HG02840 (cell line): ENCODE measurements around the gene SLC35G2.
"Not testable (repeated sequence)": the region's sequence is repeated elsewhere in the genome, so short reads cannot be mapped to it uniquely, and the experiment has no call there.

Source experiments
- ATAC-seq: cut with Tn5 transposase; IDR thresholded peaks from one replicate; pipeline ENCODE4 v1.9.1; 2021; ENCODE audit warnings: mild to moderate bottlenecking, moderate library complexity, moderate number of reproducible peaks; ENCODE audit not compliant: unreplicated experiment, low FRiP score

SLC35G2 gene

DNA sequence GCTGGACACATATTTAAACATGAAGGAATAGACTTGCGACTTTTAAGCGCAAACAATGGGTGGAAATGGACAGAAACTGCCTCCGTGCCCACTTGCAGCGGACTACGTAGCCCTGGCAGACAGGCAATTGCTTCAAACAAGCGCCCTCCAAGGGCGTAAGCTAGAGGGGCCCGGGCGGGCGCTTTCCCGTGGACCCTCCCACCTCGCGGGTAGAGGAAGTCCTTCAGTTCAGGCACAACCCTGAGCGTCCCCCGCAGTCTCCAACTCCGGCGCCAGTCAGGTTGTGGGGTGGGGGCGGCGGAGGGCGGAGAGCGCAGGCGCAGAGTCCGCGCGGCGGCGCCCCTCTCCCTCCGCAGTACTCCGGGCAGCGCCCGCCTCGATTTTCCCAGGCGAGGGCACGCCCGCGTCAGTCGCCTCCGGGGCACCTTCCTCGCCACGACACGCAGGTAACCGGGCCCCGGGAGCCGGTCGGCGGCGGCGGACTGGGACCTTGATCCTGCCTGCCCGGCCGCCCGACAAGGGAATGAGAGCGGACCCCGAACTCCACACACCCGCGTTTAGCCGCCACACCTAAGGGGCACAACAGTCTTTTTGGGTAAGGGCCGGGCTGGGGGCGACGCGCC lies at the start of gene SLC35G2:
Gene SLC35G2, plus strand, starts transcription at position 358 of the 623 bp plus-strand sequence. CDS start 35,335 bp downstream, outside the sequence.
- no peak for ATAC-seq

DNA sequence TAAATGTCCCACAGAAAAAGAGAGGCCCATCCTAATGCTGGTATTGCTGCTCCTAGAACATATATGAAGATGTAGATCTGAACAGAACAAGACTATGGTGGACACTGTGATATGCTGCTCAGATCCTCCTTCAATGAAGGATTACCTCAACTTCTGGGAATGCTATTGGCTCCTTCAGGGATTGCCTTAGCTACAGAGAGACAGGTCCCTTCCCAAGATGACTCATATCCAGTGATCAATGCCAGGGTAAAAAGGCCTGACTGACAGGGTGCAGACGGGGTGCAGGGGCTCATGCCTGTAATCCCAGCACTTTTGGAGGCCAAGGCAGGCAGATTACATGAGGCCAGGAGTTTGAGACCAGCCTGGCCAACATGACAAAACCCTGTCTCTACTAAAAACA lies 46.2 kb upstream of the SLC35G2 start:
- no peak for ATAC-seq

DNA sequence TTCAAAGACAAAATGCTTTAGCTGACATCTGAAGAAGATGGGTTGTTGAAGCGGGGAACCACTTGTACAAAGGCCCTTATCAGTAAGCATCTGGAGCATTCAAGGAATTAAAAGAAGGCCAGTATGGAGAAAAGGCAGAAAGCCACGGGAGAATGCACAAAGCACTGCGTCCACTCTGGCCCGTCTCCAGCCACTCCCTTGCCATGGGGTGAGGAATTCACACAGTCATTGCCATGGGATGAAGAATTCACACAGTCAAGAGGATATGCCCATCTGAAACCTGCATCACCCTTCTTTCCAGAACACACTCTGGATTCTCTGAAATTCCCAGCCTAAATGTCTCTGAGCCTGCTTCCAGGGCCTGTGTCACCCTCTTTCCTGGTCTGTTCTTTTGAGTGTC lies 40.1 kb upstream of the SLC35G2 start:
- no peak for ATAC-seq

DNA sequence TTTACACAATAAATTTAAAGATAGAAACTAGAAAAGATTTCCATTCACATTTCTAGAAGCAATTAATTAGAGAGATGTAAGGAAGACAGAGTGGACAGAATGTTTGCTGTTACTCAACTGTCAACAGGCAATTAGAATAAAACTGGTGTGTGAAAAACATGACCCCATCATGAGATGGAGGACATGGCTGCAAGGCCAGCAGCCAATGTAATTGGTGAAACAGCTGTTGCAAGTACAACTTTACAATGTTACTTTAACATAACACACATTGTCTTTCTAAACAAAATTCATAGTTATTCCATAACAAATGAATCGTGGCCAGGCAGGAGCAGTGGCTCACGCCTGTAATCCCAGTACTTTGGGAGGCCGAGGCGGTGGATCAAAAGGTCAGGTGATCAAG lies 38.2 kb upstream of the SLC35G2 start:
- no peak for ATAC-seq

DNA sequence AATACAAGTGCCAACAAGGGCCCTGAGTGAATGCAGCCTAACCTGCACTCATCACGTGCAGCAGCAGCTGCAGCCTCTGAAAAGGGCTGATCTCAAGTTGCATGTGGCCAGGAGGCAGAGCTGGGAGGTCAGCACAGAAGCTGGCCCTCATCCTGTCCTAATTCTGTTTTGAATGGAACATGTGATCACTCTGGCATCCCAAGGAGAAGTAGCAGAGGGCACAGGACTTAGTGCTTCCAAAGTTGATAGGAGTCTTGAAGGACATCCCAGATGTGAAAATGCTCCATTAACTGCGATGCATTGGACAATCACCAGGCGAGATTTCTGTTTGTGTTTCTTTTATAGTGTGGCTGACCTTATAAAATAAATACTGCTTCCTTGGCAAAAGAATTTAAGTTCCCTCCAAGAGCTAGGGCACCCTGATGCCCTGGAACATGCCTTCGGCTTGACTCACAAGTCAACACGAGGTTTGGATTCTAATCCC lies 35.2 kb upstream of the SLC35G2 start:
- ATAC-seq = no peak

DNA sequence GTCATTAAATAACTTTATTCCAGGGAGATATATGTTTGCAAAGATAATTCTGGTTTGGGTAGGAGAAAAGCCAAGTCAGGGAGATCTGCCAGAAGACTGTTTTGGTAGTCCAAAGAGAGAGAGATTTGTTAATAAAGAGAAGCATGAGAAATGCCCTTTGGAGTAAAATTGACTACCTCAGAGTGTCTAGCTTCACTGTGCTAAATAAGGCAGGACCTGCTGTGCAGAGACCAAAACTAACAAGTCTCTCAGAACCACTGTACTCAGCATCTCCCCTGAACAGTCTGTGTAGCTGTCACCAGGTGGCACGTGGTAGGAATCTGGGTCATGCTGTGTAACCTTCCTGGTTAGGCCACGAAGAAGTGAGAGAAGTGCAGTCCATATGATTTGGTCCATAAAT lies 31.6 kb upstream of the SLC35G2 start:
- ATAC-seq = no peak

DNA sequence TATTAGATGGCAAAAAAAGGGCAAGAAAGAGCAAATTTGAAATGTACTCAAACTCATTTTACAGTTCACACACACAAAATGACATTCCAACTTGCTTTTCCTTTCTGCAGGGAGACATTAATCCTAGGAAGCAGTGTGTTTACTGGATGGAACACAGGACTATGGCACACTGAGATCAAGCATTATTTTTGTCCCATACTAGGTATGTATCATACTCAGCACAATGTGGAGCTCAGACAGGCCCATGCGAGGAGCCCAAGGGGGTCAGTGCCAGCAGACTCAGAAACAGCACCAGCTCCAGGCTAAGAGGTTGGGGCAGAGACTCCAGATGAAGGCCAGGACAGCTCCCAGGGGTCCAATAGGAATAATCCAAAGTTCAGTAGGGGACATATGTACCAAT lies 30.8 kb upstream of the SLC35G2 start:
- no peak for ATAC-seq

DNA sequence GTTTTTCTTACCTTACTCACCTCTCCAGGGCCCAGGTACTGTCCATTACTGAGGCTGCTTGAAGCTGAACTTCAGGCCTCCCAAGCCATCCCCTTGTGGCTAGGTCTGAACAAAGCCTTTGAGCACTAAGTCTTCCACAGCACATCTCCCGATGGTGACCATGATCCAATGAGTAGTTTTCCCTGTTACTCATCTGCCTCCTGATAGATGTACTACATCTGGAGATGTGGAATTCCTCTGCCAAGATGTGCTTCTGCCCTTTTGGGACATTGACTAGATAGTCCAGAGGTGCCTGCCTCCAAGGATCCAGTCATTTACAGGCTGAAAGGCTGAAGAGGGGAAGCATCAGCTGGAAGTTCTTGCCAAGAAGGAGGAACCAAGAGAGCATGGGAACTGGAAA lies 28.9 kb upstream of the SLC35G2 start:
- ATAC-seq = no peak

DNA sequence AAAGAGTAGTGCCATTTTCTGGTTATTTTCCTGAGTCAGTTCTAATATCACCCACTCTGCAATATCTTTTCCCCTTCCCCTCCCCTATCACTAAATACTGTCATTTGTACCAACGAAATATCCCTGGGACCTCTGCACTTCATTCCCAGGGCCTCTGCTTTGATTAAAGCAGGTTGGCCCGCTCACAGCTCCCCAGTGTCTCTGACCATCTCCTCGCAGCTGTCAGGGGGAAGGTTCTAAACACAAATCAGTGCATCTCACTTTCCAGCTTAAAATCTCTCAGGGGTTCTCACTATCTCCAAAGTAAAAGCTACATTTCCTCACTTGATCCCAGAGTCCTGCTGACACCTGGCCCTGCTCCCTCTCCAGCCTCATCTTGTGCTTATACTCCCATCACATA lies 28.1 kb upstream of the SLC35G2 start:
- no peak for ATAC-seq

DNA sequence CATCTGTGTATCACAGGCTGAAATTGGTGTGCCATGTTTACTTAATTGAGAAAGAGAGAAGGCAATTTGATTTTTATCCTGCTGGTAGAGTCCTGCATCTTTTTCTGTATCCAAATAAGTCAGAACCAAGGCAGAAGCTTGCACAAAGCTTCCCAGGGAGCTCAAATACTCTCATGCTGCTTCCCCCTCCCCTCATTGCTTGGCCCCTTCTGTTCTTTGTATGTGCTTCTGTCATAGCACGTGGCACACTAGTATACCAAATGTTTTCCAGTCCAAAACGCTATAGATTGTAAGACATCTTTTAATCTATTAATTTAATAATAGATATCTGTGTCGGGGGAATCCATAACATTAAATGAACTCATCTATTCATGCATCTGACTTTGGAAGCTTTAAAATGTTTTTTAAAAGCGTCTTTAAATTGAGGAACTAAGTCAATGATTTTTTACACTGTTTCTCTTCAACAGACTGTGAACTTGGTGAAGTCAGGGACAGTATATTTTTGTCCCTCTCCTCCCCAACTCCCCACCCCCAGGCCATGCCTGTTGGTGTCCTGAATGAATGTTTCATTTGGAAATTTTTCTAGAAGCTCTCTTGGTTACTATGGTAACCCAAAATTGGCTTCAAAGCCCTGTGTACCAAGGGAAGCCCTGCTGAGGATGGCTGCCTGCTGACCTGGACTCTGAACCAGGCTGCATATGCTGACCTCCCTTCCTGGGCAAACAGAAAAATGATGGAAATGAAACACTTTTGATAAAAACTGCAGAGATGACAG lies 26.2 kb upstream of the SLC35G2 start:
- ATAC-seq = no peak

DNA sequence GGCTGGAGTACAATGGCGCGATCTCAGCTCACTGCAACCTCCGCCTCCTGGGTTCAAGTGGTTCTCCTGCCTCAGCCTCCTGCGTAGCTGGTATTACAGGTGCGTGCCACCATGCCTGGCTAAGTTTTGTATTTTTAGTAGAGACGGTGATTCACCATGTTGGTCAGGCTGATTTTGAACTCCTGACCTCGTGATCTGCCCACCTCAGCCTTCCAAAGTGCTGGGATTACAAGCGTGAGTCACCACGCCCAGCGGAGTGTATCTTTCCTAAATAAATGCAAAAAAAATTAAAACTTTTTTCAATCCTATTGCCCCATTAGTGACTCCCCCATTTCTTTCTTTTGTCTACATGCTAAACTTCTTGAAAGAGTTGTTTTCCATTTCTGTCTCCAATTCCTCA lies 17.8 kb upstream of the SLC35G2 start:
- ATAC-seq = not testable (repeated sequence)

DNA sequence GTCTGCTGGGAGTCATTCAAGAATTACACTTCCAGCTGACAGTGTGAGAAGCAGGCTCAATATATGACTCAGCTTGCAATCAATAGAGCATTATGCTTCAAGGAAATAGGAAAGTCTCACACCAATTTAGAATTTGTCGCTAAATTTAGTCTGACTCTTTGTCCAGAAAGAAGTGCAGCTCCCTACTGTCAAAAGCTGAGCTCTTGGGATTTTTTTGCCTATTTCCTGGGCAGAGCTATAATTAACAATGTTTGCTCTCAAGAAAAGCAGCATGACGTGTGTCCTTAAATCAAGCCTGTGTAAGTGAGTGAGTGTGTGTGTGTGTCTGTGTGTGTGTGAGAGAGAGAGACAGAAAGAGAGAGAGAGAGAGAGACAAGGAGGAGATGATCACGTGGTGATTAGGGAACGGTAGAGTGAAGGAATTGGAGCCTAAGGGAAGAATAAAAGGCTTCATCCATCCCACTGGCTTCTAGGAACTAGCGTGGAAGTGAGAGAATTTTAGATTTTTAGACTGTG lies 16.4 kb upstream of the SLC35G2 start:
- ATAC-seq = no peak

DNA sequence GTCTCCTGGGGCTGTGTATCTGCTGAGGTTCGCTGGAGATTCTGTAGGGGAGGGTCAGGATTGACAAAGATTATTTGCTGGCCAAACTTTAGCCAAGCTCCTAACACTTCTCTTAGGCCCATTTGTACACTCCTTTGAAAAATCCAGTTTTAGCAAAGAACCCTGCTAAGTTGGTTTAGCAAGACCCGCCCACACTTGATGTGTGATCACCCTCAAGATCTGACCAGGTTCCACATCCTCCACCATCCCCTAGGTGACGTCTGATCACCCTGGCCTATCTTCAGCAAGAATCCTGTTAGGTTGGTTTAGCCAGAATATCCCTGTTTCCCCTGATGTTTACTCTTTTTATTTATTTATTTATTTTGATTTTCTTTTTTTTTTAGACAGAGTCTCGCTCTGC lies 14.8 kb upstream of the SLC35G2 start:
- ATAC-seq = no peak

DNA sequence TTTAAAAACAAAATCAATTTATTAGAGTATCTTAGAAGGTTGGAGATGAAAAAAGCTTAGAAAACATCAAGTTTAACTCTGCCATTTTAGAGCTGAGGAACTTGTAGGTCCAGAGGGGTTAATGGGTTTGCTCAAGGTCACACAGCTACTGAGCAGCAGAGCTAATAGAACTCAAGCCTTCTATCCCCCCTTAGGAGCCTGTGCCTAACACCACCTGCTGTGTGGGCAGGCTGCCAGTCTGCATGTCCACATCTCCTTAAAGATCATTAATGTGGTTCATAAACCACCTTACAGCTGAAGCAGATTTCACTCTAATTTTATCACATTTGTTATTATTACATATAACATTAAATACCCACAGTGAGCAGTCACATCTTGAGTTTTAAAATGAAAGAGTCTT lies 14.1 kb upstream of the SLC35G2 start:
- no peak for ATAC-seq

DNA sequence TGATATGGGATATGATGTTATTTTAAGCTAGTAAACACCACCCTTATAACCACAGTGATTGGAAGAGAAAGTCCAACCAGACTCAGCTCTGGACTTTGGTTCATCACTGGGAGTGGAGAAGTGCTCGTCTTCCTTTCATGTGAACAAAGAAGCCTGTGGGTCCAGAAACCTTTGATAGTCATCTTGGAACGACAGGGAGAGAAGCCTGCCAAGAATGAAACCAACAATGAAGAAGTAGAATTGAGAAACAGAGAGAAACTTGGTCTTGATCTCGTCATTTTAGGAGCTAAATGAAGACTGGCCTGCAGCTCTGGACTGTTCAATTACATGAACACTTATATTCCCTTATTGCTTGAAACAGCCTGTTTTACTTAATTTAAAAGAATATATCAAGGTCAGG lies 13.1 kb upstream of the SLC35G2 start:
- no peak for ATAC-seq

DNA sequence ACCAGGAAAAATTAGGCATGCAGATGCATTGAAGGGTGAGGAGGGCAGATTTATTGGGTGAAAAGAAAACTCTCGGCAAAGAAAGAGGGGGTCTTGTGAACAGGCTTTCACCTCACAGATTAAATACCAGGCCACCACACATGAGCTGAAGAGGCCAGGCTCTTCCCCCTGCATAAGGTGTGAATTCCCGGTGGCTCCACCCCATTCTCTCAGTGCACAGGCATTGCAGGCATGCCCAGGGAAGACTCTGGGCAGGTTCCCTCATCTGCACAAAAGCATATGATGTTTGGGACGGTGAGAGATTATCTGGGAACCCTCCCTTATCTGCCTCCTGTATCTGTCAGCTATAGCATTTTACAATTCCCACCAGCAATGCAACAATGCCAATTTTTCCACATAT lies 7.2 kb upstream of the SLC35G2 start:
- no peak for ATAC-seq

DNA sequence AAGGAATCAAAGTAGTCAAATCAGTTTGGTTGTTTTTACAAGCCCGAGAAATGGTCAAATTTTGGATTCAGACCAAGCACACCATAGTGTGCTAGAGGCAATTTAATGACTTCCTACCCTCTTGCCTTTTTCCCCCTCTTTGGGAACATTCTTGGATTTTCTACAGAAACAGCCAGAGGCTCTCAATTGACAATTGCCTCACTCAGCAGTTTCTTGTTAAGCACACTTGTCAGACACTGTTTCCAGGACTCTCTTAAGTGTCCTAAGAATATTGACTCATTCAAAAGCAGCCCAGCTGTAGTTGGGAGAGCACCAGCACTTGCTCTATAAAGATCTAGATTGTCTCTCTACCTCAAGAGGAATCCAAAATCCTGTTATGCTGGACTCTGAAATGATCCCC lies 1.5 kb upstream of the SLC35G2 start:
- ATAC-seq = no peak

DNA sequence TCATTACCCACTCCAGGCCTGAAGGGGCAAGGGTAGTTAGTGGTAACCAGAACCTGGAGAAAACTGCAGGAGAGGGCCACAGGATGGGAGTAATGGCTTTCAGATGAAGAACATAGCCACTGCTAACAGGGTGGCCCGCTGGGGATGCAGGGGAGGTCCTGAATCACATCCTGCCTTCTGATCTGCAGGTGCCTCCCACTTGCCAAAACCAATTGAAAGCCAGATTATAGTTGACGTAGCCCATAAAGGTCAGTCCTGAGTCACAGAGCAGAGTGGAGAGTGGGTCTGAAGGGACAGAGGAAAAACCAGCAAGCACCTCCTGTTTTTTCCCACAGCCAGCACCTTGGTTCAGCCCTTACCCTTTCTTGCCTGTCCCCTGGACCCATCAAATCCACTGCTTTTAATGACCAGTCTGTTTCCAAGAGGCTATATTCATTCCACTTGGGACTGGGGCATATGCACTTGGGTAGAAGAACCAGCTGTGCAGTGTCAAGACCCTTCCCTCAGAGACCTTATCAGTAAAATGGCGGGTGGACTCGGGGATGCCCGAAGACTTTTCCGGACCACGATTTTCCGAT lies 646 bp upstream of the SLC35G2 start:
- ATAC-seq = no peak

DNA sequence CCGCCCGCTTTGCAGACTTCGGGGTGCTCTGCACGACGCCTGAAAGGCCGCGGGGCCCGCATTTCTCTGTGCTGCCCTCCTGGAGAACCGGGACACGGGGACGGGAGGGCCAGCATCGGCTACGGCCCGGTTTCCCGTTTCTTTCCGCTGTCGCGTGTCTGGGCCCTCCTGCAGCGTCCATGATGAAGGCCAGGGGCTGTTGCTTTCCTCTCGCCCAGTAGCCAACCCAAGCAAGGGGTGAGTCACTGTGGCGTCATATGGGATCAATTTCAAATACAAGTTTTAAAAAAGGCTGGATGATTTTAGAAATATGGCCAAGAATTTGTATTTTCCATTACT lies 435 bp downstream of the SLC35G2 start:
- ATAC-seq = no peak

DNA sequence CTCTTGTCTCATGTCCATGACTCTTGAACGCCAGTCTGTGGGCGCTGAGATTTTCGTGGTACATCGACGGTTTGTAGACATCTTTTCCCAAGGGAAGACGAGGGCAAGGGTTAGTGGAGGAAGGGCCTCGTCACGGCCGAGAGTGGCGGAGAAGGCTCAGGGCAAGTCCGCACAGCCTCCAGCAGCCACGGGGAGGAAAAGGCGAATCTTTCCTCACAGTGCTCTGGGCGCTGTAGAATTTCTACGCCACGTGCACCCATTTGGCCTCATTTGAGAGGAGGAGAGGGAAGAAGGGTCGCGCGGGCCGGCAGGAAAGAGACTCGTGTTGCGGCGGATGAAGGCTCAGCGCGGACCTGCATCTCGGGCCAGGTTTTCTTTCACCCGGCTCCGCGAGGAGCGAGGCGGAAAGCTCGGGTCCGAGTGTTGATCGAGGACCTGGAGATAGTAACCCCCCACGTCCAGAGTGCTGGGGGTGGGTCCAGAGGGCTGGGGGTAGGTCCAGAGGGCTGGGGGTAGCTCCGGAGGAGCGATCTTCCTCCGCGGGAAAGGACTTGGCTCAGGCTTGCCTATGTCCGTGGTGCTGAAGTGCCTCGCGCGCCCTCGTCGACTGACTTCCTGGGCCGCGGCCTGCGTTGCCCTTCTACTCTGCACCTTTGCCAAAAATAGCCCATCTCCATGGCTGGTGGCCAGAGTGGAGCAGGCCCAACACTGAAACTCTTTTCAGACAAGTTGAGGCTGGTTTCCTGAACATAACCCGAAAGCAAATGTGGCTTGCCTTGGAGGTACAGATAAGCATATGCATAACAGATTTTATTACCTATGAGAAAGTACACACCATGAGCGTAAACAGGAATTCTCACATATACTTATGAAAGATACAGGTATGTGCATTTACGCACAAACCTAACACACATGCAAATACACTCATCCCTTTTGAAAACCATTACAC lies 1.1 kb downstream of the SLC35G2 start:
- no peak for ATAC-seq

DNA sequence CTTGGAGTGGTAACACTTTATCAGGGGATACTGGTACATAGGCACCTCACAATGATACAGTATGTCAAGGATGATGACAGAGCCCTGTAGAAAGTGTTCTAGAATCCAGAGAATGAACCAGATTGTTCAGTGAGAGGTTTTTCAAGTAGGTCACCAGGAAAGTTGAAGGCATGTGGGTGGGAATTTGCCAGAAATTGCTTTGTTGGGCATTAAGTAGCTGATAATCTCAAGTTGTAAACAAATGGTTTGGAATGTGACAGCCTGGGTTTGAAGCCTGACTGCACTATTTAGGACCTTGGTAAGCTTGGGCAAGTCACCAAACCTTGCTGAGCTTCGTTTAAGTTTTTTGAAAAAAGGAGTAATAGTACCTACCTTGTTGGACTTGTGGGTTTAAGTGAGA lies 12.5 kb downstream of the SLC35G2 start:
- no peak for ATAC-seq
